NCI-H2171 treated with DMSO at 0.1 percent for 48 hours (cell line): Measurements from ENCODE around the gene TEAD4.

Source experiments
- DNase-seq: peaks from one replicate; lab custom pipeline; 2025; lab: John Stamatoyannopoulos, UW

TEAD4 gene

GRCh38 chr12:3083241-3083920 is 124.2 kb downstream of the TEAD4 start:
- no peak for DNase-seq

- DNase-seq: no peak
Observed at GRCh38 chr12:3083921-3084347, 124.7 kb downstream of the TEAD4 start.

GRCh38 chr12:3084742-3085141 is 125.5 kb downstream of the TEAD4 start:
- no peak for DNase-seq

GRCh38 chr12:3085341-3086139 is 126.3 kb downstream of the TEAD4 start:
- no peak for DNase-seq

- DNase-seq: no peak
Observed at GRCh38 chr12:3086211-3086610, 127.0 kb downstream of the TEAD4 start.

GRCh38 chr12:3086729-3087323 is 127.6 kb downstream of the TEAD4 start:
- no peak for DNase-seq

- DNase-seq: no peak
Observed at GRCh38 chr12:3087758-3088650, 128.8 kb downstream of the TEAD4 start.

- DNase-seq: no peak
Observed at GRCh38 chr12:3089588-3089987, 130.4 kb downstream of the TEAD4 start.
